H54 (cell line): ENCODE measurements around the gene HTRA3.

Experiments
- DNase-seq: peaks from one replicate; pipeline ENCODE4 v3.0.0; 2011; ENCODE audit warnings: low spot score, mixed read lengths; ENCODE audit not compliant: insufficient read length
- FAIRE-seq: peaks from 3 replicates; lab custom pipeline; 2011; peaks lifted over from hg19 to GRCh38; lab: Jason Lieb, UNC
- POLR2A ChIP-seq: IDR thresholded peaks from 2 replicates; pipeline ENCODE4 v1.6.1; 2011; ENCODE audit warnings: low read depth, mild to moderate bottlenecking, low read length

HTRA3 gene

DNA sequence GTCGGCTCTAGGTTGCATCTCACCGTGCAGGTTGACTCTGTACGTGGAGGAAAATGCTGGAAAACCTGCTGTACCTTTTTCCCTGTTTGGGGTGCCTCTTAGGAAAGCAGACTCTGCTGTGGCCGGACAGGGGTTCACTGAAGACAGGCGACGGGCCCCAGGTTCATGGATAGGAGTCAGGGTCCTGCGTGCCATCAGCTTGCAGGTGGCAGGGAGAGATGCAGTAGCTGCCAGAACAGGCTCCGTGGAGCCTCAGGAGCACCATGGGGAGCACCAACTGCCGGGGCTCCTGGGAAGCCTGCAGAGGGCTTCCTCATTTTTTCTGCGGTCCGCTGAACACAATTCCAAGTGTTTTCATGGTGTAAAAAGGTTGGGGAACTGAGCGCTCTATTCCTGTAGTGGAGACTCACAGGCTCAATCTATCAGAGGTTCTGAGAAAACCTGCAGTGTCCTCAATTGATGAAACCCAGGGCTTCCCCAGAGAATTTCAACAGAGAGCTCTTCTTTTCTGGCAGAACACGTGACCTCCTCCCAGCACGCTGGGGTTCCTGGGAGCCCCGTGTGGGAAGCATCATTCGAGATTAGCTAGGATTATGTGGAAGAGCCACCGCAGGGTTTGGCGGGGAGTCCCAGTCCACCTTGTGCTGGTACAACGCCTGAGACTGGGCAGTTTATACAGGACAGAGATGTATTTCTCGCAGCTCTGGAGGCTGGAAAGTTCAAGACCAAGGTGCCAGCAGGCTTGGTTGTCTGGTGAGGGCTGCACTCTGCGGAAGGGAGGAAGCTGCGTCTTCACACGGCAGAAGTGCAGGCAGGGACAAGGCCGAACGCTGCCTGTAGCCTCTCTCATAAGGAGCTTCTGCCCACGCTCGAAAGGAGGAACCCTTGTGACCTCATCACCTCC lies 1.6 kb downstream of the HTRA3 start:
- no peak for TF ChIP-seq POLR2A
- no peak for DNase-seq

DNA sequence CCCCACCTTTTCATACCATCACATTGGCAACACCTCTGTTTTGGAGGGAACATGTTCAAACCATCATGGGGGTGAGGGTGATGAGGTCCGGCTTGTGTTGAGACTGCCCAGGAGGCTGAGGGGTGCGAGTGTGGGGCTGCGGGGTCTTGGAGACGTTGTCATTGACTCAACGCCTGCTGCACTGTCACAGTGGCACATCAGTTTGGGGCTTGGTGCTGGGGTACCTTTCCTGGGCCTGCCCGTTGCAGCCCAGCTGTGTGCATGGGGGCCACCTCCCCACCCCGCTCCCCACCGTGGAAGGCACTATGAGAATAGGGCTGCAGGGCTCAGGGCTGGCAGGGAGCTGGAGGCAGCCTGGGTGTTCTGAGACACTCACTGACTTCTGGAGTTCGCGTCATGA lies 2.3 kb downstream of the HTRA3 start:
- no peak for TF ChIP-seq POLR2A
- DNase-seq (no peak), FAIRE-seq (no peak)

More for the DNA sequence above, 1.6 kb downstream of the HTRA3 start:
- no peak for FAIRE-seq

DNA sequence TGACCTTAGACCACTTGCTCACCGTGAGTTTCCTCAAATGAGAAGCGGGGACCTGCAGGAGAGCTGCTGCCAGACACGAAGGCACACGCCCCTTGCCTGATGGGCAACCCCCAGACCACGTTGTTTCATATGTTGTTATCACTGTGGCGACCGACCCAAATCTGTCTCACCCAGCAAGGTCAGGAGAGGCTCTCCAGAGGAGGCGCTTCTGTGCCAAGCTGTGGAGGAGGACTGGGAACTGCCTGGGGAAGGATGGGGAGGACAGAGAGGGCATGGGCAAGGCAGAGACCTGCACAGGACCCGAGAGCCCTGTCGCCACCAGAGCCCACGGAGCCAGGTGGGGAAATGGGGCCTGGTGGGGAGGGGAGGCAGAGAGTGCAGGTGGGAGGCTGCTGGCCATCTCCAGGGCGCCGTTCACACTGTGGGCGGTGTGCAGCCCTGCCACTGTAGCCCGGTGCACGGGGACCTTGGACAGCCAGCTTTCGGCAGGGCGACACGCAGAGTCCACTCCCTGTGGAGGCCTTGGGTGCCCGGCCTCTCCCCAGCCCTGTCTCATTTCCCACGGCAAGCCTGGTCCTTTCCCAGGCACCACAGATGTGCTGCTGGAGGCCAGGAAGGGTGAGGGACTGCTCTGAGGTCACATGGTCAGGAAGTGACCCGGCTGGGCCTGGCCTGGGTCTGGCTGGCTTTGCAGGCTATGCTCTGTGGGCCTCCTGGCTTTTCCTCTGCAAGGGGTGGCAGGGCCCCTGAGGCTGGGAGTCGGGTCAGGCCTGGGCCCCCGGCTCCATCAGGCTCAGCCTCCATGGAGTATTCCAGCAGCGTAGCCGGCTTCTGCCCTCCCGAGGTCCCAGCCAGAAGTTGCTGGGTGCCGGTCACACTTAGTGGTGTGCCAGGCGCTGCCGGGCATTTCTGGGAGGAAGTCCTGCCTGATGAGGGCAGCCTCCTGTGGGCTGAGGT lies 3.2 kb downstream of the HTRA3 start:
- no peak for TF ChIP-seq POLR2A
- FAIRE-seq (no peak), DNase-seq (no peak)

DNA sequence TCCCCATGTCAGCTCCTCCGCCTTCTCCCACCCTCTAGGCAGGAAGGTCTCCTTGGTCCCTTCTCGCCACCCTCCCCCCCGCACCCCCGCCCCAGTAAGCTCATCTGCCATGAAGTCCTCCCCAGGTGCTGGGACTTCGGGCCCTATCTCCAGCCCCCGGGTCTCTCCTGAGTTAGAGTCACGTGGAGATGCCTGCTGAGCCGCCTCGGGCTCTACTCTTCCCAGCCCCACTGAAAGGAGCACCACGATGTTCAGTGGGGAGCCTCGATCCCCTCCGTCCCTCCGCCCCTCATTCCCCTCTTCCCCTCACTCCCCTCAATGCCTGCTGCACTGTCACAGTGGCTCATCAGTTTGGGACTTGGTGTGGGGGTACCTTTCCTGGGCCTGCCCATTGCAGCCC lies 3.9 kb downstream of the HTRA3 start:
- TF ChIP-seq POLR2A: no peak
- DNase-seq: no peak
- no peak for FAIRE-seq

DNA sequence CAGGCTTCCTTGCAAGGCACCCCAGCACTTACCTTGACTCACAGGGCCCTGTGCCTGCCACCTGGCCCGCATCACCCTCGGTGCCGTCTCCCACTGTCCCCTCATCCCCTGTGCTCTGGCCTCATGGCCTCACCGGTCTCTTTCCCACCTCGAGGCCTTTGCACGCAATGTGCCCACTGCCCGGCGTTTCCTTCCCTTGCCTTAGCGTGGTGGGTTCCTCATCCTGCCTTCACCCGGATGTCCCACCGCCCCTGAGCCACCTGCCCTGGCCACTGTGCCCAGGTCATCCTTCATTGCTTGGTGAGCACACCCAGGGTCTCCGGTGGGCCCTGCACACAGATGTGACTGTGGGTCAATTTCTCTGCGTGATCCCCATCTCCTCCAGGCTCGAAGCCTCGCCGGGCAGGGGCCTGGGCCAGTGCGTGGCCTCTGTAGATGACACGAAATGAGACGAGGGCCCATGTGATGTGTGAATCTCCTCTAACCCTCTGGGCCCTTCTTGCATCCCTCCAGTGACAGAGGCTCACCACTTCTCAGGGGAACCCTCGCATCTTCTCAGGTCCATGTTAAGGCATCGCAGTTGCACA lies 4.6 kb downstream of the HTRA3 start:
- TF ChIP-seq POLR2A: no peak
- DNase-seq: no peak
- FAIRE-seq: no peak

DNA sequence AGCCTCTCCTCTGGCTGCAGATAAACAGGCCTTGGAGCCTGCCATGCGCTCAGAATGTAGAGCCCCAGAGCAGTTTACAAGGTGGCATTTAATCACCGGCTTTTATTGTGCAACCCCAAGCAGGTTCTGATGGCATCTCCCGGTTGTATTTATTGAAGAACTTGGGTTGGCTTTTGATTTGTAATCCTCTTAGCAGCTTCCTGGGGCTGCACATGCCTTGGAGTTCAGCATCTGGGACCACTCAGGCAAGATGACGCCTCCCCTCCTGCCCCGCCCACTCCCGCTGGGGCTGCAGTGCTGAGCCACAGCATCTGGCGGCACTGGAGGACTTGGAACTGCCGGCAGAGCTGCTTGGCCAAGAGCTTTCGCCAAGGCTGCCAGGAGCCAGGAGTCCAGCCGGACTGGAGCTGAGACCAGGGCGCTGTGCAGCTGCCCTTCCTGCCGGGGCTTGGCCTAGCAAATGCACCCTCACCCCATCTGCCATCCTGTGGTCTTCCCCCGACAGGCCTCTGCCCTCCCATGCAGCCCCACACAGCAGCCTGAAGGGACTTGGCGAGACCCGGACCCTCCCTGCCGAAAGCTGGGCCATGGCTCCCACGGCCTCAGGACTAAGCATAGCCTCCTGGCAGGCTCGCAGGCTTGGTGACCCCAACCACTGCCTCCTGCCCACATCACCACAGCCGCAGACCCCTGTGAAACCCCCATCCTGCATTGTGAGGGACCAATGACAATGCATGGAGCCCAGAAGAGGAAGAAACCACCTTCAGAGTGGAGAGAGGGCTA lies 5.4 kb downstream of the HTRA3 start:
- FAIRE-seq (no peak), DNase-seq (no peak)
- no peak for TF ChIP-seq POLR2A

DNA sequence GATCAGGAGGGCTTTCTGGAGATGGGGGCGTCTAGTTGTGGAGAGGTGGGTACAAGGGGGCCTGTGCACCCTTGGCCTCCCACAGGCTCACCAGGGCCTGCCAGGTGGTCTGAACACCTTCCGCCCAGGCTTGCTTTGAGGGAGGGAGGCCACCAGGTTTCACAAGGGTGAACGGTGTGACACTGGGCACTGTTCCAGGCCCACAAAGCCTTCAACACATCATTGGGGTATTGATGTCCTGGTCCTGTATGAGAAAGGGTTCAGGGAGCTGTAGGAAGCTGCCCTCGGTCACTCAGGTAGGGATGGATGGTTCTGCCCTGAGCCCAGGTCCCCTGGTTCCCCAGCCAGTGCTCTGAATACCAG lies 6.0 kb downstream of the HTRA3 start:
- FAIRE-seq (no peak), DNase-seq (no peak)
- no peak for TF ChIP-seq POLR2A

DNA sequence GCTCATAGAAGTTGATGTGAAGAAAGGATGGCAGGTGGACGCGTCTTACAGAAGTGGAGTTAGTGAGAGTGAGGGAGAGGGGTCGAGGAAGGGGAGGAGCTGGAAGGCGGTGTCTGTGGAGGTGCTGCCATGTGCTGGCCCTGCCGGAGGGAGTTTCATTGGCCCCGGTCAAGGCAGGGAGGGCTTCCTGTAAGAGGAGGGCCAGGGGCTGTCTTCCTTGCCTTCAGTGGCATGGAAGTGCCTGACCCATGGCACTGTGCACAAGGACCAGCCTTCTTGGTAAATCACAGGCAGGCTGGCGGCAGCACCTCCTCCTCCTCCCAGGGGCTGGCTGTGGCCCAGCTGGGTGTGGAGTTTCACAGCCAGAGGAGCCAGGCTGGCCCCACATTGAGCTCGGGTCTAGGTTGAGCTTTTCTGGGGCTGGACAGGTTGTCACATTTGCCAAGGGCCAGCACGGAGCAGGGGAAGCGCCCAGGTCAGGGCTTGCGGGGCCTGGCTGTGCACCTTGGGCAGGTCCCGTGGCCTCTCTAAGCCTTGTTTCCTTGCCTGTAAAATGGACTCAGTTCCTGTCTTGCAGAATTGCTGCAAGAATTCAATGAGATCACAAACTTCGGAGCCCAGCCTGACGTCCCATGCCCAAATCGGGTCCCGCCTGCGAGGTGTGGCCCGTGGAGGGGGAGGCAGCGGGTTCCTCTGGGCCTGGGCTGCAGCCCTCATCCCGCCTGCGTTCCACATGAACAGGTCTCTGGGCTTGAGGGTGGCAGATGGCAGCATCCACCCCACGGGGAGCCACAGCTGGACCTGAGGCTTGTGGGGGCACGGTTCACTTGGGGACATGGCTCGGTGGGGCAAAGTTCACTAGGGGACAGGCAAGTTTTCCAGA lies 7.0 kb downstream of the HTRA3 start:
- FAIRE-seq (no peak), DNase-seq (no peak)
- TF ChIP-seq POLR2A: no peak

DNA sequence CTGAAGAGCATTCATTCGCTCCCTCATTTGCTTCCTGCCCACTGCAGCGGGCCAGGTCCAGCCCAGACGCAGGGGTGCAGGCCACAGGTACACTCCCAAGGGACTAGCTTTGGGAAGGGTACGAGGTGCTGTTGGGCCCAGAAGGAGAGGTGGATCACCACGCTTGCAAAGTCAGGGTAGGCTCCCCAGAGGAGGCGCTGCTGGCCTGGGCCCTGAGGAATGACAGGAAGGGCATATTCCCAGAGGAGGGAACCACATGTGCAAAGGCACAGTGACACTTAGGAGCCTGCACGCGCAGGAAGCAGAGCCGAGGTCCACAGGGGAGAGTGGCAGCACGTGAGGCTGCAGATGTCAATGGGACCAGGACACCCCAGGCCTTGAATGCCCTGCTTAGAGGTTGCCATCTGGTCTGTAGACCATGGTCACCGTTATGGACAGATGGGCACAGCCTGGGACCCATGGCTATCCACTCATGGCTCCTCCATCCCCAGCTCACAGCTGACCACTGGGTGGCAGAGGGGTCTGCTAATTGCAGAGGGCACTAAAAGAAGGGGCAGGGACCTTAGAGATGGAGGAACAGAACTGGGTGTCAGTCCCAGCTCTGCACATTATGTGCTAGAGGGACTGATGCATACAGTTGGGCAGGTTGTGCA lies 7.9 kb downstream of the HTRA3 start:
- no peak for TF ChIP-seq POLR2A
- FAIRE-seq (no peak), DNase-seq (no peak)

DNA sequence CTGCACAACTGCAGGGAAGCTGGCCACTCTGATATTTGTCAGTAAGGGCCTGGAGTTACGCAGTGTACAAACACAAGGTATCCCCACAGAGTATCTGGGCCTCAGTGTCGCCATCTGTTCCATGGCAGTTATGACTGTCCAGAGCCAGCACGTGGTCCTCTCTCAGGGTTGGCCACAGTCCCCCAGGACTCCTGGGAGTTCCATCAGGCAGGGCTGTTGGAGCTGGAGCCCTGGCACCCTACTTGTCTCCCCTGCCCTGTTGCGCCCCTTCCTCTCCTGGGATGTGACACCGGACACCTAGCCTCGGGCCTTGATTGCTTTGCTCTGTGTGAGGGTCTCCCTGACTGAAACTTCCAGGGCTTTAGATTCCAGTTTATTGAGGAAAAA lies 8.4 kb downstream of the HTRA3 start:
- no peak for DNase-seq
- no peak for TF ChIP-seq POLR2A
- FAIRE-seq: no peak

DNA sequence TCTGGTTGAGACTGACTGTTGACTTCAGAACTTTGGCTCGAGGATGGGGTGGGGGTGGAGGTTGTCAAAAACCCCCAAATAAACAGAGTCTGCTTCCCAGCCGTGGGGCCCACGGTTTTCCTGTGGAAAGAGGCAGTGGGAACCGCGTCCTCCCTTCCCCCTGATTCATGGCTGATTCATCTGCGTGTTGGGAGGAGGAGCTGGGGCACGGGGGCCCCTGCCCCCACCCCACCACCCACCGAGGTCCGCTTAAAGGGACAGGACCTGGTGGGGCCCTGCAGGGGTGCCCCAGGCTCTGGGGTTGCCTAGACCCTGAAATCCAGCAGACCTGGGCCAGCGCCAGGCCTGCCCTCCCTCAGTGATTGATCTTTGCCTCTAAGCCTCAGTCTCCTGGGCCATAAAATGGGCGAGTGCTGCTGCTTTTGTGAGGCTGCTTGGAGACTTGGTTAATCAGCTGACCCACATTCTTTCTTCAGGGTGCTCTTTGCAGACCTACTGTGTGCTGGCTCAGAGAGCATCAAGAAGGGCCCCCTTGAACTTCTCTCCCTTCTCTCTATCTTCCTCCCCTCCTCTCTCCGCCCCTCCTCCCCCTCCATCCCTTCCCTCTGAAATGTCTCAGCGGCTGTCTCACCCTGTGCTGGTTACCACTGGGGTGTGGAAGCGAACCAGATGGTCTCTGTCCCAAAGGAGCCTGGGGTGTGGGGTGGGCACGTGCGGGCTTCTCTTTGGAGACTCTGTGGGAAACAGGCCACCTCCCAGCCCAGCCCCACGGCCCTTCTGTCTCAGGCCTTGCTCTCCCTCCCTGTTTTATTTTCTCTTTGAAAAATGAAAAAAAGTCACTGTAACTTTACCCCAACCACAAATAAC lies 9.1 kb downstream of the HTRA3 start:
- no peak for TF ChIP-seq POLR2A
- FAIRE-seq: no peak
- peak; percentile 71 for DNase-seq
